ENCODE measurements around the gene KCNAB1. TPM values are rescaled to one million over a fixed set of nuclear protein-coding genes. Genes with fewer than 3 reads are reported as not detected.
"Not testable (repeated sequence)": the region's sequence is repeated elsewhere in the genome, so short reads cannot be mapped to it uniquely, and the experiment has no call there.

Gene KCNAB1
- total RNA-seq, 1 donor from 2014 or later = 0.21 TPM

DNA sequence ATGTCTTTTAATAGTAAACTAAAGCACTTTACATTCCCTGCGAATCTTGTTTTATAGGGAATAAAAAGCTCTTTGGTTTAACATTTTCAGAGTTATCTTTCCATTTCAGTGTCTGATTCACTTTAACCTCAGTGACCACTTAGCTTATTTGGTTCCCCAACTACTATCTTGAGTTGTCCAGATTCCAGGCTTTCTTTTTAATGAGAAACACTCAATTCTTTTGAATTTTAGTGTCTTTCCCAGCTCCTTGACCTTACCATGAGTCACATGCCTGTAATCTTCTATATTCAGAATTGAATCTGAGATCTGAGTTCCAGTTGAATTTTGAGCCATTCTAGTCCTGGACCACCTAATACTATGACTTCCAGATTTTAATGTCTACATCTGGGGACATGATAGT lies 144.4 kb downstream of the KCNAB1 start:
- Mint-ChIP-seq H3K9me3 (ENCODE audit: unreplicated experiment) (no peaks in the 10 kb centered on the region), H3K27ac (ENCODE audit: unreplicated experiment) (no peak overlapping the region), H3K4me3 (ENCODE audit: unreplicated experiment) (no peak overlapping the region), H3K27me3 (ENCODE audit: unreplicated experiment) (peaks cover 13% of the 10 kb centered on the region), H3K4me1 (ENCODE audit: unreplicated experiment) (no peaks in the 10 kb centered on the region), H3K36me3 (ENCODE audit: unreplicated experiment) (no peaks in the 10 kb centered on the region)
- no peak for DNase-seq (ENCODE audit: extremely low spot score, unreplicated experiment)
- TF ChIP-seq, protein P1, sequence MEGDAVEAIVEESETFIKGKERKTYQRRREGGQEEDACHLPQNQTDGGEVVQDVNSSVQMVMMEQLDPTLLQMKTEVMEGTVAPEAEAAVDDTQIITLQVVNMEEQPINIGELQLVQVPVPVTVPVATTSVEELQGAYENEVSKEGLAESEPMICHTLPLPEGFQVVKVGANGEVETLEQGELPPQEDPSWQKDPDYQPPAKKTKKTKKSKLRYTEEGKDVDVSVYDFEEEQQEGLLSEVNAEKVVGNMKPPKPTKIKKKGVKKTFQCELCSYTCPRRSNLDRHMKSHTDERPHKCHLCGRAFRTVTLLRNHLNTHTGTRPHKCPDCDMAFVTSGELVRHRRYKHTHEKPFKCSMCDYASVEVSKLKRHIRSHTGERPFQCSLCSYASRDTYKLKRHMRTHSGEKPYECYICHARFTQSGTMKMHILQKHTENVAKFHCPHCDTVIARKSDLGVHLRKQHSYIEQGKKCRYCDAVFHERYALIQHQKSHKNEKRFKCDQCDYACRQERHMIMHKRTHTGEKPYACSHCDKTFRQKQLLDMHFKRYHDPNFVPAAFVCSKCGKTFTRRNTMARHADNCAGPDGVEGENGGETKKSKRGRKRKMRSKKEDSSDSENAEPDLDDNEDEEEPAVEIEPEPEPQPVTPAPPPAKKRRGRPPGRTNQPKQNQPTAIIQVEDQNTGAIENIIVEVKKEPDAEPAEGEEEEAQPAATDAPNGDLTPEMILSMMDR (IDR thresholded peaks at IDR 0.05) = no peak

DNA sequence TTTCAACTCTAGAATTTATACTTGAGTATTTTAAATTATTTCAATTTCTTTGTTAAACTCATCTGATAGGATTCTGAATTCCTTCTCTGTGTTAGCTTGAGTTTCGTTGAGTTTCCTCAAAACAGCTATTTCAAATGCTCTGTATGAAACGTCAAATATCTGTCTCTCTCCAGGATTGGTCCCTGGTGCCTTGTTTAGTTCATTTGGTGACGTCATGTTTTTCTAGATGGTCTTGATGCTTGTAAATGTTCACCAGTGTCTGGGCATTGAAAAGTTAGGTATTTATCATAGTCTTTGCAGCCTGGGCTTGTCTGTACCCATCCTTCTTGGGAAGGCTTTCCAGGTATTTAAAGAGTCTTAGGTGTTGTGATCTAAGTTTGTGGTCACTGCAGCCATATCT lies 151.1 kb downstream of the KCNAB1 start:
- Mint-ChIP-seq H3K36me3 (ENCODE audit: unreplicated experiment) (peaks cover 2% of the 10 kb centered on the region), H3K4me3 (ENCODE audit: unreplicated experiment) (no peak overlapping the region), H3K27ac (ENCODE audit: unreplicated experiment) (no peak overlapping the region), H3K27me3 (ENCODE audit: unreplicated experiment) (peaks cover 19% of the 10 kb centered on the region), H3K9me3 (ENCODE audit: unreplicated experiment) (peaks cover 12% of the 10 kb centered on the region), H3K4me1 (ENCODE audit: unreplicated experiment) (no peaks in the 10 kb centered on the region)
- TF ChIP-seq, protein P1 (IDR thresholded peaks at IDR 0.05) = no peak
- DNase-seq (ENCODE audit: extremely low spot score, unreplicated experiment) = no peak

DNA sequence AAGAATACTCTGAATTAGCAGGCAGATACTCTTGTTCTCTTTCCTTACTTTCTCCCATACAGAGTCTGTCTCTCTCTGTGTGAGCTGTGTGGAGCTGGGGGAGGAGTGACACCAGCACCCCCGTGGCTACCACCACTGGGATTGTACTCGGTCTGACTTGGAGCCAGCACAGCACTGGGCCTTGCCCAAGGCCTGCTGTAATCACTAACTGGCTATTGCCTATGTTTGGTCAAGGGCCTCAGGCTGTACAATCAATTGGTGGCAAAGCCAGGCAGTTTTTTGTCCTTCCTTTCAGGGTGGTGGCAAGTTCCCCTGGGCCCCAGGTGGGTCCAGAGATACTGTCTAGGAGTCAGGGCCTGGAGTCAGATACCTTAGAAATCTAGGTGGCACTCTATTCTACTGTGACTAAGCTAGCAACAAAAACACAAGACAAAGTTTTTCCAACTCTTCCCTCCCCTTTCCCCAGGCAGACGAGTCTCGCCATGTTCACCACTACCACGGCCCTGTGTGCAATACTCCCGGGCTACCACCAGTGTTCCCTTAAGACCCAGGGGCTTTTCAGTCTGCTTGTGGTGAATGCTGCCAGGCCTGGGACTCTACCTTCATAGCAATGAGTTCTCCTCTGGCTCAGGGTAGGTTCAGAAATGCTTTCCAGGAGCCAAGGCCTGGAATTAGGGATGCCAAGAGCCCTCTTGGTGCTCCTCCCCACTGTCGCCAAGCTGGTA lies 151.8 kb downstream of the KCNAB1 start:
- Mint-ChIP-seq H3K4me3 (ENCODE audit: unreplicated experiment) (no peak overlapping the region), H3K4me1 (ENCODE audit: unreplicated experiment) (no peaks in the 10 kb centered on the region), H3K27ac (ENCODE audit: unreplicated experiment) (no peak overlapping the region), H3K9me3 (ENCODE audit: unreplicated experiment) (peaks cover 12% of the 10 kb centered on the region), H3K27me3 (ENCODE audit: unreplicated experiment) (peaks cover 23% of the 10 kb centered on the region), H3K36me3 (ENCODE audit: unreplicated experiment) (peaks cover 2% of the 10 kb centered on the region)
- no peak for DNase-seq (ENCODE audit: extremely low spot score, unreplicated experiment)
- TF ChIP-seq, protein P1 (IDR thresholded peaks at IDR 0.05) = no peak

DNA sequence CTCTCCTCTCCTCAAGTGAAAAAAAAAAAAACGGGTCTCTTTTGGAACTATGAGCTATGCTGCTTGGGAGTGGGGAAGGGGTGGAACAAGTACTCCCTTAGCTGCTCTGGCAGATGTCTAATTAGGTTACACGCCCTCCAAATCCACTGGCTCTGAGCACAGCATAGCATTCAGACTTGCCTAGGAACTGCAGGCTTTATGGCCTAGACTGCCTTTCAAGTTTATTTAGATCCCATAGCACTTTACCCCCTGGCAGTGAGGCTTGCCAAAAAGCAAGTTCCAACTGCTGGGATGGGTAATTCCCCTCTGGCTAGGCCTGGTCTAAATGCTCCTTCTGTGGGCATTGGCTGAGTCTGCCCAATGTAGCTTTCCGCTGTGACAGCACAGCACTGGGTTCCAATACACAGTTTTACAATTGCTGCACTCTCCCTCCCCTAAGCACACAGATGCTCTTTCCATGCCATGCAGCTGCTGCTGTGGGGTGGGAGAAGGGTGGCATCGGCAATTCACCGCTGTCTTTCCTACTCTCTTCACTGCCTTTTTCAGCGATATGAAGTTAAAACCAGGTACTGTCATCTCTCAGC lies 152.8 kb downstream of the KCNAB1 start:
- TF ChIP-seq, protein P1 (IDR thresholded peaks at IDR 0.05) = no peak
- peaks cover 12% of the 10 kb centered on the region for H3K9me3 Mint-ChIP-seq (ENCODE audit: unreplicated experiment)
- no peaks in the 10 kb centered on the region for H3K4me1 Mint-ChIP-seq (ENCODE audit: unreplicated experiment)
- H3K27me3 Mint-ChIP-seq (ENCODE audit: unreplicated experiment) = peaks cover 22% of the 10 kb centered on the region
- no peak for DNase-seq (ENCODE audit: extremely low spot score, unreplicated experiment)
- no peak overlapping the region for H3K4me3 Mint-ChIP-seq (ENCODE audit: unreplicated experiment)
- peaks cover 2% of the 10 kb centered on the region for H3K36me3 Mint-ChIP-seq (ENCODE audit: unreplicated experiment)
- no peak overlapping the region for H3K27ac Mint-ChIP-seq (ENCODE audit: unreplicated experiment)

DNA sequence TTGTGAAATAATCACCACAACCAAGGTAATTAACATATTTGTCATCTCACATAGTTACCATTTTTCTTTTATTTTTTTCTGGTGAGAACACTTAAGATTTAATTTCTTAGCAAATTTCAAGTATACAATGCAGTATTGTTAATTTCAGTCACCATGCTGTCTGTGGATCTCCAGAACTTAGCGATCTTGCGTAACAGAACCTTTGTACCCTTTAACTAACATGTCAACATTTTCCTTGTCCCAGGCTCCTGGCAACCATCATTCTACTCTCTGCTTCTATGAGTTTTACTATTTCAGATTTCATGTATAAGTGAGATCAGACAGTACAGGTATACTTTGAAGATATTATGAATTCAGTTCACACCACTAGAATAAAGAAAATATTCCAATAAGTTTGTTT lies 154.4 kb downstream of the KCNAB1 start:
- Mint-ChIP-seq H3K36me3 (ENCODE audit: unreplicated experiment) (peaks cover 2% of the 10 kb centered on the region), H3K4me1 (ENCODE audit: unreplicated experiment) (no peaks in the 10 kb centered on the region), H3K27ac (ENCODE audit: unreplicated experiment) (no peak overlapping the region), H3K4me3 (ENCODE audit: unreplicated experiment) (no peak overlapping the region), H3K27me3 (ENCODE audit: unreplicated experiment) (peaks cover 23% of the 10 kb centered on the region), H3K9me3 (ENCODE audit: unreplicated experiment) (peaks cover 12% of the 10 kb centered on the region)
- no peak for DNase-seq (ENCODE audit: extremely low spot score, unreplicated experiment)
- TF ChIP-seq, protein P1 (IDR thresholded peaks at IDR 0.05) = no peak

DNA sequence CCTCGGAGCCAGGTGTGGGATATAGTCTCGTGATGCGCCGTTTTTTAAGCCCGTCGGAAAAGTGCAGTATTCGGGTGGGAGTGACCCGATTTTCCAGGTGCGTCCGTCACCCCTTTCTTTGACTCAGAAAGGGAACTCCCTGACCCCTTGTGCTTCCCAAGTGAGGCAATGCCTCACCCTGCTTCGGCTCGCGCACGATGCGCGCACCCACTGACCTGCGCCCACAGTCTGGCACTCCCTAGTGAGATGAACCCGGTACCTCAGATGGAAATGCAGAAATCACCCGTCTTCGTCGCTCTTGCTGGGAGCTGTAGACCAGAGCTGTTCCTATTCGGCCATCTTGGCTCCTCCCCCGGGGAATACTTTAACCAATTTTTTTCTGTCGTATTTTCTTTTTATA lies 164.3 kb downstream of the KCNAB1 start:
- not testable (repeated sequence) for H3K27ac Mint-ChIP-seq (ENCODE audit: unreplicated experiment); H3K36me3 Mint-ChIP-seq (ENCODE audit: unreplicated experiment); H3K4me3 Mint-ChIP-seq (ENCODE audit: unreplicated experiment); H3K9me3 Mint-ChIP-seq (ENCODE audit: unreplicated experiment); DNase-seq (ENCODE audit: extremely low spot score, unreplicated experiment); H3K4me1 Mint-ChIP-seq (ENCODE audit: unreplicated experiment)
- peaks cover 26% of the 10 kb centered on the region for H3K27me3 Mint-ChIP-seq (ENCODE audit: unreplicated experiment)

Data from osteocyte (in vitro differentiated cells).